ENCODE data around the gene FN3K.

Gene FN3K

GRCh38 chr17:82788206-82789001, 53.0 kb downstream of the FN3K start:
- H3K27ac ChIP-seq, result no peak overlapping the region

GRCh38 chr17:82789051-82789592, 53.7 kb downstream of the FN3K start:
- no peak overlapping the region for H3K27ac ChIP-seq
- TF ChIP-seq CTCF (conservative IDR thresholded peaks at IDR 0.05) (no peak), ZFX (IDR thresholded peaks at IDR 0.05) (no peak)

More at GRCh38 chr17:82788206-82789001, 53.0 kb downstream of the FN3K start:
- TF ChIP-seq CTCF (conservative IDR thresholded peaks at IDR 0.05) (no peak), ZFX (IDR thresholded peaks at IDR 0.05) (no peak)

GRCh38 chr17:82789806-82790205, 54.4 kb downstream of the FN3K start:
- H3K27ac ChIP-seq, result no peak overlapping the region
- no peak for TF ChIP-seq ZFX (IDR thresholded peaks at IDR 0.05)

- TF ChIP-seq ZFX (IDR thresholded peaks at IDR 0.05) (no peak), CTCF (conservative IDR thresholded peaks at IDR 0.05) (no peak)
Observed at GRCh38 chr17:82790391-82790790, 55.0 kb downstream of the FN3K start.

GRCh38 chr17:82791532-82791931, 56.1 kb downstream of the FN3K start:
- H3K27ac ChIP-seq, result no peak overlapping the region
- no peak for TF ChIP-seq ZFX (IDR thresholded peaks at IDR 0.05)
- no peak for TF ChIP-seq CTCF (conservative IDR thresholded peaks at IDR 0.05)

More at GRCh38 chr17:82790391-82790790, 55.0 kb downstream of the FN3K start:
- no peak overlapping the region for H3K27ac ChIP-seq

- no peak for TF ChIP-seq CTCF (conservative IDR thresholded peaks at IDR 0.05)
- no peak for TF ChIP-seq ZFX (IDR thresholded peaks at IDR 0.05)
- no peak overlapping the region for H3K27ac ChIP-seq
Observed at GRCh38 chr17:82793974-82794630, 58.7 kb downstream of the FN3K start.

- no peak overlapping the region for H3K27ac ChIP-seq
- no peak for TF ChIP-seq CTCF (conservative IDR thresholded peaks at IDR 0.05)
- TF ChIP-seq ZFX (IDR thresholded peaks at IDR 0.05), result no peak
Observed at GRCh38 chr17:82794781-82795482, 59.5 kb downstream of the FN3K start.

Data from C4-2B (cell line).